Epithelial cell of esophagus (primary cell): ENCODE data around the gene KIRREL2.
A peak's percentile ranks its signal among the peaks of the same experiment; 100 is the strongest.
"Not testable (repeated sequence)": the region's sequence is repeated elsewhere in the genome, so short reads cannot be mapped to it uniquely, and the experiment has no call there.

Experiments
- DNase-seq: peaks from one replicate; pipeline ENCODE4 v3.0.0; 2010; ENCODE audit warnings: low read depth
- H3K4me3 ChIP-seq: 2 replicates; pipeline ENCODE4 v1.5.1; 2011; ENCODE audit warnings: mild to moderate bottlenecking, low read length, control low read depth
- TF ChIP-seq, protein P1 (sequence below): IDR thresholded peaks from 2 replicates; pipeline ENCODE4 v1.5.1; 2011; ENCODE audit warnings: low read depth, mild to moderate bottlenecking, low read length, control low read depth, inconsistent platforms; ENCODE audit not compliant: insufficient read depth; ENCODE audit errors: missing control alignments

Gene KIRREL2

DNA sequence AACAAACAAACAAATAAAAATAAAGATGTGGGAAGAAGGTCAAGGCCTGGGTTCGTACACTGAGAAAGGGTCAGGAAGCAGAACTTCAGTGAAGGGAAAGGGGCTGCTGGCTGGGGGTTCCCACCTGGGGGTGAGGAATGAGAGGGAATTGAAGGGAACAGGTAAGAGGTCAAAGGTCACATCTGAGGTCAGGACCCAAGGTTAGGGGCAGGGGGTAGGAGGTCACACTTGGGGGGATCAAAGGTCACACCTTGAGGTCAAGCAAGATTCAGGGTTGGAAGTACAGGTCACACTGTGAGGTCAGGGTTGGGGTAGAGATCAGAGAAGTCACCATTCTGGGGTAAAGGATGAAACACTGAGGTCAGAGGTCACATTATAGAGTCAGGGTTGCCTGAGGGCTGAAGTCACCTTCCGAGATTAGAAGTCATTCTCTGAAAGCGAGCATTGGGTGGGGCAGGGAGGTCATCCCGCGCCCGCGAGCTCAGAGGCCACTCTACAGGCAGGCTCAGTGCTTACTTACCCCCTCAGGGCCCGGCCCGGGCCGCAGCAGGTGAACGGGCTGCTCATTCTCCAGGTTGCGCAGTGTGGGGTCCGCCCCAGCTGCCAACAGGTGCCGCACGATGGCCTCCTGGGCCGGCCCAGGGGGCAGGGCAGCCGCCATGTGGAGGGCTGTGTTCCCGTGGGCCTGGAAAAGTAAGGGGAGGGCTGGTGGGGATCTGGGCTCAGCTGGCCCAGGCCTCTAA lies 32.8 kb downstream of the KIRREL2 start:
- DNase-seq = no peak
- TF ChIP-seq, protein P1, sequence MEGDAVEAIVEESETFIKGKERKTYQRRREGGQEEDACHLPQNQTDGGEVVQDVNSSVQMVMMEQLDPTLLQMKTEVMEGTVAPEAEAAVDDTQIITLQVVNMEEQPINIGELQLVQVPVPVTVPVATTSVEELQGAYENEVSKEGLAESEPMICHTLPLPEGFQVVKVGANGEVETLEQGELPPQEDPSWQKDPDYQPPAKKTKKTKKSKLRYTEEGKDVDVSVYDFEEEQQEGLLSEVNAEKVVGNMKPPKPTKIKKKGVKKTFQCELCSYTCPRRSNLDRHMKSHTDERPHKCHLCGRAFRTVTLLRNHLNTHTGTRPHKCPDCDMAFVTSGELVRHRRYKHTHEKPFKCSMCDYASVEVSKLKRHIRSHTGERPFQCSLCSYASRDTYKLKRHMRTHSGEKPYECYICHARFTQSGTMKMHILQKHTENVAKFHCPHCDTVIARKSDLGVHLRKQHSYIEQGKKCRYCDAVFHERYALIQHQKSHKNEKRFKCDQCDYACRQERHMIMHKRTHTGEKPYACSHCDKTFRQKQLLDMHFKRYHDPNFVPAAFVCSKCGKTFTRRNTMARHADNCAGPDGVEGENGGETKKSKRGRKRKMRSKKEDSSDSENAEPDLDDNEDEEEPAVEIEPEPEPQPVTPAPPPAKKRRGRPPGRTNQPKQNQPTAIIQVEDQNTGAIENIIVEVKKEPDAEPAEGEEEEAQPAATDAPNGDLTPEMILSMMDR = no peak
- no peak overlapping the region for H3K4me3 ChIP-seq

DNA sequence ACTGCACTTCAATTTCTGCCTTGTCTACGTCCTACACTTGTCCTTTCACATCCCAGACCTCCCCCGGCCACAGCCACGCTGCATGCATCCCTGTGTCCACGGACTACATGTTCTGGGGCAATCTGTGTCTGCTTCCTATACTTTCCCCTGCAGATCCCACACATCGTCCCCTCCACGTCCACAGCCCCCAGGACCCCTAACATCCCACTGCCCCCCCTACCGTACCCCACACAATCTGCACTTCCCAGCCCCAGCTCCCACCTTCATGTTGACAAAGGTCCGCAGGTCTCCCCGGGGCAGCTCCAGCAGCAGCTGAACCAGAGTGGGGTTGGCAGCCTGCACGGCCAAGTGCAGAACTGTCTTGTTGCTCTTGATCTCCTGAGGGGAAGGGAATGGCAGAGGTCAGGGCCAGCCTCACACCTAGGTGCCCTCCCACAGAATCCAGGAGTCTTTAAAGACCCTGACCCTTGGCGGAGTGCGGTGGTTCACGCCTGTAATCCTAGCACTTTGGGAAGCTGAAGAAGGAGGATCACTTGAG lies 33.5 kb downstream of the KIRREL2 start:
- no peak for DNase-seq
- TF ChIP-seq, protein P1 = no peak
- H3K4me3 ChIP-seq = no peak overlapping the region

DNA sequence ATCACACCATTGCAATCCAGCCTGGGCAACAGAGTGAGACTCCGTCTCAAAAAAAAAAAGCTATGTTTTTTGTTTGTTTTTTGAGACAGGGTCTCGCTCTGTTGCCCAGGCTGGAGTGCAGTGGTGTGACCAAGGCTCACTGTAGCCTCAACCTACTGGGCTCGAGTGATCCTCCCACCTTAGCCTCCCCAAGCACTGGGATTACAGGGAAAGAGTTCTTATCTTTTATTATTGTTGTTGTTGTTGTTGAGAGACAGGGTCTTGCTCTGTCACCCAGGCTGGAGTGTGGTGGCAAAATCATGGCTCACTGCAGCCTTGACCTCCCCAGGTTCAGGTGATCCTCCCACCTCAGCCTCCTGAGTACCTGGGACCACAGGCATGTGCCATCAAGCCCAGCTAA lies 35.1 kb downstream of the KIRREL2 start:
- not testable (repeated sequence) for H3K4me3 ChIP-seq, DNase-seq

DNA sequence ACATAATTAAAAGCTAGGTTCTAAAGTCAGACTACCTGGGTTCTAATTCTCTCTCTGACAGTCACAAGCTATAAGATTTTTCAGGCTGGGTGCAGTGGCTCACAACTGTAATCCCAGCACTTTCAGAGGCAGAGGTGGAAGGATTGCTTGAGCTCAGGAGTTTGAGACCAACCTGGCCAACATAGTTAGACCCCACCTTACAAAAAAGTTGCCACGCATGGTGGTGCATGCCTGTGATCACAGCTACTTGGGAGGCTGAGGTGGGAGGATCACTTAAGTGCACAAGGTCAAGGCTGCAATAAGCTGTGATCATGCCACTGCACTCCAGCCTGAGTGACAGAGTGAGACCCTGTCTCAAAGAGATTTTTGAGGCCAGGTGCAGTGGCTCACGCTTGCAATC lies 37.6 kb downstream of the KIRREL2 start:
- DNase-seq = no peak
- H3K4me3 ChIP-seq = no peak overlapping the region
- TF ChIP-seq, protein P1 = no peak

DNA sequence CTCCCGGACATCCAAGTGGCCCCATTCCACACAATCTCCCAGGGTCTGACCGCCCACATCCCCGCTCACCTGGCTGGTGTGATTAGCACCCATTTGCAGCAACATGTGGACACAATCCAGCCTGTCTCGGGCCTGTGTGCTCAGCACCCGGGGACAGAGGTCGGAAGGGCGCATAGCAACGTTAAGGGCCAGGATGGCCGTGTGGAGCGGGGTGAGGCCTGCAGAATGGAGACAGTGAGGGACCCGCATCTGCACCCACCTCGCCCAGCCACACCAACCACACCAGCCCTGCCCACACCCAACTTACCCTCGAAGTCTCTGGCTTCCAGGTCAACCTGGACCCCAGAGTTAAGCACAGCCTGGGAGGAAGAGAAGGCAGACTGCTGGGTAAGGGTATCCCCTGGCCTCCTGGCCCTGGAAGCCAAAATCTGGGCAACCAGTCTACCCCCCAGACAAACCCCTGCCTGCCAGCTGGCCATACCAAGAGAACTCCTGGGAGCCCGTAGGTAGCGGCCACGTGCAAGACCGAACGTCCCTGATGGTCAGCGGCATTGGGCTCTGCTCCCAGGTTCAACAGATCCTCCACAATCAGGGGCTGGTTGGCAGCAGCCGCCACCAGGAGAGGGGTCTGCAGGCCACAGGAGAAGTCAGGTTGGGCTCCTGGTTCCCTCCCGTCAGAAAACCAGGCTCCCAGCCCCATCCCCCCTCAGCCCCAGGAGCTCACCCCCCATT lies 39.4 kb downstream of the KIRREL2 start:
- TF ChIP-seq, protein P1 = no peak
- no peak for DNase-seq
- no peak overlapping the region for H3K4me3 ChIP-seq

DNA sequence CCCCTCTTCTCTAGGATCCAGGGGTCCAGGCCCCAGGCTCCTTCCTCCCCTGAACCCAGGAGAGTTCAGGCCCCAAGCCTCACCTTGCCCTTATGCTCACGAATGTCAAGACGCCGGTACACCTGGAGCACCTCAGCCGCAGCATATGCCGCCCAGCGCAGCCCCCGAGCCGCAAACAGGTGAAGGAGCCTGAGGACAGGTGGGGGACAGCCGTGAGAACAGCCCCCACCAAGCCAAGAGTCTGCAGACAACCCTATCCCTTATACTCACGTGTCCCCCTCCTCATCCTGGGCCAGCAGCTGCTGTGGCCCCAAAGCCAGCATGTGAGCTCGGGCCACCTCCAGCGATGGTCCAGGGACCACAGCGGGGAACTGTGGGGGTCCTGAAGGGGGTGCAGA lies 39.9 kb downstream of the KIRREL2 start:
- H3K4me3 ChIP-seq = no peak overlapping the region
- TF ChIP-seq, protein P1 = no peak
- DNase-seq = no peak

DNA sequence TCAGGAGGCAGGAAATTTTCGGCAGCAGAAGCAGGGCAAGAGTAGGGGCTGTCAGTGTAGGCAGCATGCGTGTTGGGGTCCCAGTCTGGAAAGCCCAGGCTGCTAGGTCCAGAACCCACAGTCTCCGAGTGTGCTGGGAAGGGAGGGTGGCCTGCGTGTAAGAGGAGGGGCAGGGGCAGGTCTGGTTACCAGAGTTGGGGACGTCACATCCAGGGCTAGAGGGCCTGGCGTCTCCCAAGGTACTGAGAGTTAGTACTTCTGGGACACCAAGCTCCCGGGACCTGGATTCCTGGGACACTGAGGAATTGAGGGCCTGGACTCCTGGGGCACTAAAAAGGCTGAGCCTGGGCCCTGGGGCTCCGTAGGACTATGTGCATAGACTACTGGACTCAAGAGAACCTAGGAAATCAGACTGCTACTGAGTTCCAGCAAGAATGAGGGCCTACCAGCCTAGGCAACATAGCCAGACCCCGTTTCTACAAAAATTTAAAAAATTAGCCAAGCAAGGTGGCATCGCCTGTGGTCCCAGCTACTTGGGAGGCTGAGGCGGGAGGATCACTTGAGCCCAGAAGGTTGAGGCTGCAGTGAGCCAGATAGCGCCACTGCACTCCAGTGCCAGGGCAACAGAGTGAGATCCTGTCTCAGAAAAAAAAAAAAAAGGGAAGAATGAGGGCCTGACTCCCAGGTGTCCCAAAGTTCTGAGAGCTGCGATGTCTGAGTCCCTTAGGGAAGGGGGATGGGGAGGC lies 41.2 kb downstream of the KIRREL2 start:
- DNase-seq = no peak
- TF ChIP-seq, protein P1 = no peak
- peak overlapping the region; percentile 78 for H3K4me3 ChIP-seq
